Raji (cell line): ENCODE results near the gene CLK3.

Experiments used
- POLR2A ChIP-seq: IDR thresholded peaks from 2 replicates; pipeline ENCODE4 v1.6.1; 2011; ENCODE audit warnings: low read depth, low read length, control low read depth; ENCODE audit not compliant: insufficient read depth

Gene CLK3

GRCh38 chr15:74643665-74644204 lies 28.1 kb downstream of the CLK3 start:
- TF ChIP-seq POLR2A = no peak

- no peak for TF ChIP-seq POLR2A
Measured at GRCh38 chr15:74646480-74646879, 30.8 kb downstream of the CLK3 start.

DNA sequence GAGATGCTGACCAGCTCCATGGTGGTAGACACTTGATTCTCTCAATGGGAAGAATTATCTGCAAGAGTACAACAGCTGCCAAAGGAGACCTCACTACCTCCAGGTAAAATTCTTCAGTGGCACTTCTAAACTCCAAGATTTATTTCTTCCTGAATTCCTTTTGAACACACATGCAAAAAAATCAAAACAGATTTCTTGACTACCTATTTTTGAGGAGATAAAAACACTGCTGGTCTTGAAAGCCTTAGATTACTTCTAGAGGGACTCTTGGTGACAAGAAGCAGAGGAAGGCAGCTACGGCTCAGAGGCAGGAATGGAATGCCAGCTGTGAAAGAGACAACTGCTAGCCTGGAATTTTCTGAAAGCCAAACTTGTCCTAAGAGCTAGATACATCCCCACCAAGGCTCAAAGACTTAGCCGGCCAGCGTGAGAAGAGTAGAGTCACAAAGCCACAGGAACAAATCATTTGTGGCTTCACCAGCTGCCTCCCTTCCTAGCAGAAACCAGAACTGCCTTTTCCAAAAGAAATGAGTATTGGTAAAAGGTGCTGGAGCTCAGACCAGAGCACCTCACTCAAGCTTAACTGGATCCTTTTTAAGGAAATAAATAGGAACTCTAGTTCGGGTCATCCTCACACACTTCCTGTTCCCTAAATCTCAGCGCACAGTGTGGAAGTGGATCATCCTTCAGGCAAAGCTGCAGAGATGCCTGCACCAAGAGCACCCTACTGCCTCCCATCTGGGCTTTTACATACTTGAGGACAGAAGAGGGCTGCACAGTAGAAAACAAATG lies 32.6 kb downstream of the CLK3 start:
- TF ChIP-seq POLR2A = no peak

GRCh38 chr15:74651242-74651741 lies 35.7 kb downstream of the CLK3 start:
- TF ChIP-seq POLR2A = no peak

DNA sequence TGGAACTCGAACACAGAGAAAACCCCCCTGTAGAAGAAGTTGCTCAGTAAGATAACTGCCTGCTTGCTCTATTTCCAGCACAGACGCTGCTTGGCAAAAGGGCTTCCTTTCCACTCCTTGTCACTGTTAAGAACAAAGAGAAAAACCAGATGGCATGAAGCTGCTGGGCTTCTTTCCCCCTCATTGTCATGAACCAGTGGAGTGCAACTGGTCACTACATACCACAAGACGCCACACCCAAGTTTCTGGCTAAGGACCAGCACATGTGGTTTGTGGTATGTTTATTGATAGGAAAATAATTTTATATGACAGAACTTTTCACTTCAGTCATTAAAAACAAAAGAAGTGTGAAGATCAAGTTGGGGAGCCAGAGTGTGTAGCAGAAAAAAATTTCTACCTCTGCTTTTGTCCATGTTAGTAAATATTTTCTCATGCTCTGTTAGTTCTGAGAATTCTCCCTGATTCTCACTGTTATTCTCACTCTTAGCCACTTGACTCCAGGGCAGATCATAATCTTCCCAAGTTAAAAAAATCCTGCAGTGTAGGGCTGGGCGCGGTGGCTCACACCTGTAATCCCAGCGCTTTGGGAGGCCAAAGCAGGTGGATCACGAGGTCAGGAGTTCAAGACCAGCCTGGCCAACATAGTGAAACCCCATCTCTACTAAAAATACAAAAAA lies 37.9 kb downstream of the CLK3 start:
- no peak for TF ChIP-seq POLR2A

GRCh38 chr15:74655424-74655823 lies 39.8 kb downstream of the CLK3 start:
- TF ChIP-seq POLR2A = no peak

DNA sequence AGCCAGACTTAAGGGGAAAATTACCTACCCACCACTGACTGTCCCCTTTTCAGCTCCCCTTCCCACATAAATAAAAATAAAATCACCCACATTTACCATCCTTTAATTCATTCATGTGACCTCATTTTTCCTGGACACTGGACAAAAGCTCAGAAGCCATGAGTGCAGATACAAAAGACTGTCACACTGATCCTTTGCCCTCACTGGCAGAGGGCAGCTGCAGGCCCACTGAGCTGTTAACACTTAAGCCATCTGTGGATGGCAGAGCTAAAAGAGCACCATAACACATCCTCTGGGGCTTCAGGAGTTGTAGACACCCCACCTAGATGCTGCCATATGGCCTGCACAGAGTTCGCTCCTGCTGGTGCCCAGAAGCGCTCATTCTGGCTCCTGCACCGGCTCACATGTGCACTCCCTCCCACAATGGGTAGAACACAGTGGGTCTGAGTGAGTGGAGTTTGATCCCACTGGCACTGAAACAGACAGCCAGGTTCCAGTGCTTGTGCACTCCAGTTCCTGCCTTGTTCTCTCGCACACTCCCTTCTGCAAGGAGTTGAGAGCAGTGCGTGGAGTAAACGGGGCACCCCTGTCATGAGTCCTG lies 41.4 kb downstream of the CLK3 start:
- no peak for TF ChIP-seq POLR2A

- no peak for TF ChIP-seq POLR2A
Measured at GRCh38 chr15:74657846-74658245, 42.2 kb downstream of the CLK3 start.

DNA sequence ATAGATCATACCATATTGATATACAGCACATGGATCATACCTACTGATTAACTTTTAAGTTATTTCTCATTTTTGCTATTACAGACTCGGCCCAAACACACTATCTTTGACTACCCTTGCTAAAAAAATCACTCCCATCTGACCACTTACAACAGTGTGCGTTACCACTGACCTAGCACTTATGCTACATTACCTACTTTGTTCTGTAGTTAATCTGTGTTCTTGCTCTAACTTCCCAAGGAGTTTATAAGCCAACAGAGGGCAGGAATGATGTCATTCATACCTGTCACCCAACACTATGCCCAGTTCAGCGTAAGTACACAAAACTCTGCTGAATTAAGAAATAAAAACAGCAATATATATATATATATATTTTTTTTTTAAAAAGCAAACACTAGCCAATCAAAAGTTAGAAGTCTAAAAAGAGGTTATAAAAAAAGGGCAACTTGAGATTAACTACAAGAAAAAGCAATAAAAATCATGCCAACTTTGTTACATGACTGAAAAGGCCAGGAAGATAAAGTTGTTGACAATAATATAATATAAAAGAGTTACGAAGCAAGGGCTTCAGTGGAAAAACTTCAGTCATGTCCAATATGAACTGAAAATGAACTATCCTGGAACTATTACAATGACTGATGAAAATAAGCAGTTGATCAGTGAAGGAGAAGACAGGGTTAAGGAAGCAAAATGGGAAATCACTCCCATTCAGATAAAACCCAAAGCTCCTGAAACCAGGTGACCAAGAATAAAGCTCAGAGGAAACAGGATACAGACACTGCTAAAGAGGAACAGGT lies 46.6 kb downstream of the CLK3 start:
- TF ChIP-seq POLR2A = no peak

- TF ChIP-seq POLR2A = no peak
Measured at GRCh38 chr15:74663303-74664027, 47.8 kb downstream of the CLK3 start.

GRCh38 chr15:74664028-74664616 lies 48.5 kb downstream of the CLK3 start:
- TF ChIP-seq POLR2A = no peak

DNA sequence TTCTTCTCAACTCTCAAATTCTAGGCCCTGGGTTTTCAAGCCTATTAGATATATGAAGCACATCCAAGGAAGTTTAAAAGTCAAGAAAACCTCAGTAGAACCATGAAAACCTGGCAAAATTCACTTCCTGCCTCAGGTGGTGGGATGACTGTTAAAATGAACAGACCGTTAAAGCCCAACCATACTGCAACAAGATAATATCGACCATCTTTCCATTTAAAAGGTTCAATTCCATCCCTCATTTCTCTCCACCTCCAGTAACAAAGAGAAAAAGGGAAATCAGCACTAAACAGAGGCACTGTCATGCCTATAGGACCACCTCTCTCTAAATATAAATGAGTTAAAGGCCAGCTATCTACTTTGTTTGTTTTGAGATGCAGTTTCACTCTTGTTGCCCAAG lies 49.0 kb downstream of the CLK3 start:
- no peak for TF ChIP-seq POLR2A

DNA sequence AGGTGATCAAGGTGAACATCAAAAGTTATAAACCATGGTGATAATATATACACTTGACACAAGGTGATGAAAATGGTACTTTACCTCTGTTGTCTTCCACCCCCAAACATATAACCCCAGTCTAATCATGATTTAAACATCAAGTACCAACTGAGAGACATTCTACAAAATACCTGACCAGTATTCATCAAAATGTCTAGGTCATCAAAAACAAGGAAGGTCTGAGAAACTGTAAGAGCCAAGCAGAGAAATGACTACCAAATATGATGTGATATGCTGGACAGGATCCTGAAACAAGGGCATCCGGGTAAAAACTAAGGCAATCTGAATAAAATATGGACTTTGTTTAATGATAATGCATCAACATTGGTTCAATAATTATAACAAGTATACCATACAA lies 52.3 kb downstream of the CLK3 start:
- TF ChIP-seq POLR2A = no peak

DNA sequence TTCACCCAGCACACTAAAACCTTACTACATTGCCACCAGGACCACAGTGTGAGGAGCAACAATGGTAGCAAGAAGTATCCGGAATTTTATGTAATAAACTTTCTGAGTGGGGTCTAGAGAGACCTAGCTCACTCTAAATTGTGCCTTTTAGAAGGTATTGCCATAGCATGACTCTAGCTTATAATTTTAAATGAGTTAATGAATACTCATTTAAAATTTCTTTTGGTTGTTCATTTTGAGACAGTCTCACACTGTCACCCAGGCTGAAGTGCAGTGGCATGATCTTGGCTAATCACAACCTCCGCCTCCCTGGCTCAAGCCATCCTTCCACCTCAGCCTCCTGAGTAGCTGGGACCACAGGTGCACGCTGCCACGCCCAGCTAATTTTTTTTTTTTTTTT lies 54.0 kb downstream of the CLK3 start:
- TF ChIP-seq POLR2A = no peak
